Progenitor cell of endocrine pancreas (in vitro differentiated cells): ENCODE data around the gene ZBTB47. TPM values are rescaled to one million over a fixed set of nuclear protein-coding genes. Genes with fewer than 3 reads are reported as not detected.

Experiments
- DNase-seq: peaks from one replicate; pipeline ENCODE4 v3.0.0; 2021; ENCODE audit warnings: low spot score; ENCODE audit not compliant: unreplicated experiment
- H3K27ac Mint-ChIP-seq: 2 replicates; pipeline ENCODE4 v1.8.0; 2021; ENCODE audit warnings: mild to moderate bottlenecking, moderate library complexity, mixed read lengths
- H3K27me3 Mint-ChIP-seq: 2 replicates; pipeline ENCODE4 v1.8.0; 2021; ENCODE audit warnings: mixed read lengths
- H3K36me3 Mint-ChIP-seq: 2 replicates; pipeline ENCODE4 v1.8.0; 2022; ENCODE audit warnings: mixed read lengths; ENCODE audit not compliant: insufficient read depth
- H3K4me1 Mint-ChIP-seq: 2 replicates; pipeline ENCODE4 v1.8.0; 2021; ENCODE audit warnings: low read depth, mixed read lengths
- H3K4me3 Mint-ChIP-seq: 2 replicates; pipeline ENCODE4 v1.8.0; 2021; ENCODE audit warnings: low read depth, mild to moderate bottlenecking, moderate library complexity, mixed read lengths
- H3K9me3 Mint-ChIP-seq: 2 replicates; pipeline ENCODE4 v1.8.0; 2021; ENCODE audit warnings: low read depth, mixed read lengths
- CTCF ChIP-seq: fragments of 200-600 bp; sonication (generic); IDR thresholded peaks from one replicate; pipeline ENCODE4 v1.5.0; 2021; ENCODE audit warnings: antibody characterized with exemption, mild to moderate bottlenecking; ENCODE audit not compliant: unreplicated experiment
- total RNA-seq: library from RNA; stranded (reverse); gene quantifications from 2 replicates; pipeline ENCODE4 v1.2.1, GENCODE V29; 2021

ZBTB47 gene
- total RNA-seq, 1 donor from 2014 or later: 9.7 TPM

- no peak for TF ChIP-seq CTCF
Measured at GRCh38 chr3:42685363-42685881, 31.9 kb downstream of the ZBTB47 start, which contains the start of gene KLHL40. Gene KLHL40 (plus strand): TSS chr3:42685537. CDS start chr3:42685619, 82 bp downstream.

GRCh38 chr3:42685891-42686820, 32.7 kb downstream of the ZBTB47 start:
- Mint-ChIP-seq H3K27ac (no peak overlapping the region), H3K4me1 (no peaks in the 10 kb centered on the region), H3K4me3 (no peak overlapping the region), H3K27me3 (peaks cover 22% of the 10 kb centered on the region), H3K36me3 (no peaks in the 10 kb centered on the region), H3K9me3 (no peaks in the 10 kb centered on the region)
- TF ChIP-seq CTCF: no peak
- no peak for DNase-seq

More at GRCh38 chr3:42685363-42685881, 31.9 kb downstream of the ZBTB47 start, which contains the start of gene KLHL40:
- no peak for DNase-seq
- H3K36me3 Mint-ChIP-seq: no peaks in the 10 kb centered on the region
- H3K4me3 Mint-ChIP-seq: no peak within 1 kb of the TSS
- no peaks in the 10 kb centered on the region for H3K4me1 Mint-ChIP-seq
- no peaks in the 10 kb centered on the region for H3K9me3 Mint-ChIP-seq
- no peak within 1 kb of the TSS for H3K27ac Mint-ChIP-seq
- H3K27me3 Mint-ChIP-seq: peaks cover 19% of the 10 kb centered on the region

- no peaks in the 10 kb centered on the region for H3K4me1 Mint-ChIP-seq
- H3K9me3 Mint-ChIP-seq: no peaks in the 10 kb centered on the region
- H3K27ac Mint-ChIP-seq: no peak overlapping the region
- H3K36me3 Mint-ChIP-seq: no peaks in the 10 kb centered on the region
- DNase-seq: no peak
- H3K4me3 Mint-ChIP-seq: no peak overlapping the region
- TF ChIP-seq CTCF: no peak
- H3K27me3 Mint-ChIP-seq: peaks cover 19% of the 10 kb centered on the region
Measured at GRCh38 chr3:42686832-42687650, 33.5 kb downstream of the ZBTB47 start.

- H3K27me3 Mint-ChIP-seq: peaks cover 15% of the 10 kb centered on the region
- no peaks in the 10 kb centered on the region for H3K36me3 Mint-ChIP-seq
- no peak for DNase-seq
- H3K27ac Mint-ChIP-seq: no peak overlapping the region
- no peak for TF ChIP-seq CTCF
- H3K4me3 Mint-ChIP-seq: no peak overlapping the region
- no peaks in the 10 kb centered on the region for H3K9me3 Mint-ChIP-seq
- H3K4me1 Mint-ChIP-seq: no peaks in the 10 kb centered on the region
Measured at GRCh38 chr3:42688016-42688415, 34.5 kb downstream of the ZBTB47 start.
